ENCODE data around the gene SF3A1. TPM values are rescaled to one million over a fixed set of nuclear protein-coding genes. Genes with fewer than 3 reads are reported as not detected.

SF3A1 gene
- total and polyA plus RNA-seq, 2 of the 13 experiments (the other 11 are each of a cell fraction or from before 2014, with no cell fraction given): 10.0 to 22.0 TPM

GRCh38 chr22:30282616-30283046, 74.1 kb downstream of the SF3A1 start:
- Histone ChIP-seq H4K20me1 (ENCODE audit: insufficient read depth, low read length) (no peaks in the 10 kb centered on the region), H3K27ac (ENCODE audit: extremely low read length, insufficient read depth, low read length) (no peak overlapping the region), H3K9me3 (ENCODE audit: low read length) (no peaks in the 10 kb centered on the region), H2AFZ (ENCODE audit: low read length) (no peak overlapping the region), H3K79me2 (ENCODE audit: insufficient read depth, low read length) (no peaks in the 10 kb centered on the region), H3K36me3 (replicated peaks in 1 of 2; ENCODE audit: control insufficient read depth in 1 of 2, insufficient read depth in 2 of 2, low read length in 2 of 2) (no peaks in the 10 kb centered on the region), H3K4me2 (ENCODE audit: low read depth, low read length) (no peak overlapping the region), H3K4me3 (replicated peaks in 1 of 3; ENCODE audit: insufficient read depth in 1 of 3, low read depth in 2 of 3, low read length in 3 of 3) (no peak overlapping the region), H3K27me3 (ENCODE audit: control insufficient read depth in 1 of 2, insufficient read depth in 2 of 2, low read length in 2 of 2) (0 out of 5 replicates have a peak, but pooled peaks cover 0 to 3% of the 10 kb centered on the region in 2 experiments), H3K9ac (ENCODE audit: insufficient read depth, low read depth, low read length) (no peak overlapping the region), H3K4me1 (ENCODE audit: insufficient read depth, low read length) (peaks cover 10% of the 10 kb centered on the region; the same call in 1 of the 2 replicates)
- ATAC-seq: no peak
- TF ChIP-seq CHD4 (IDR thresholded peaks at IDR 0.05; ENCODE audit: borderline replicate concordance, low read length): no peak
- no peak for TF ChIP-seq CCAR2 (optimal IDR thresholded peaks at IDR 0.05; ENCODE audit: low read depth, low read length)
- TF ChIP-seq, protein P1, sequence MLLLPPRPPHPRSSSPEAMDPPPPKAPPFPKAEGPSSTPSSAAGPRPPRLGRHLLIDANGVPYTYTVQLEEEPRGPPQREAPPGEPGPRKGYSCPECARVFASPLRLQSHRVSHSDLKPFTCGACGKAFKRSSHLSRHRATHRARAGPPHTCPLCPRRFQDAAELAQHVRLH (CRISPR knock-in tag; IDR thresholded peaks at IDR 0.05; ENCODE audit: borderline replicate concordance, low read depth): no peak
- TF ChIP-seq ZNF75D (CRISPR knock-in tag; IDR thresholded peaks at IDR 0.05; ENCODE audit: borderline replicate concordance): no peak
- TF ChIP-seq ZUFSP (CRISPR knock-in tag; IDR thresholded peaks at IDR 0.05; ENCODE audit: borderline replicate concordance): no peak
- TF ChIP-seq ZBED4 (CRISPR knock-in tag; IDR thresholded peaks at IDR 0.05; ENCODE audit: borderline replicate concordance): no peak
- no peak for TF ChIP-seq CEBPG (CRISPR knock-in tag; IDR thresholded peaks at IDR 0.05)
- TF ChIP-seq ZNF274 (CRISPR knock-in tag; IDR thresholded peaks at IDR 0.05): no peak
- no peak for TF ChIP-seq ZNF766 (CRISPR knock-in tag; IDR thresholded peaks at IDR 0.05; ENCODE audit: borderline replicate concordance)
- TF ChIP-seq SOX13 (IDR thresholded peaks at IDR 0.05): no peak
- no peak for TF ChIP-seq SOX13 (CRISPR knock-in tag; conservative IDR thresholded peaks at IDR 0.05 in 1 of 2, IDR thresholded peaks at IDR 0.05 in 1 of 2)
- TF ChIP-seq, protein P2, sequence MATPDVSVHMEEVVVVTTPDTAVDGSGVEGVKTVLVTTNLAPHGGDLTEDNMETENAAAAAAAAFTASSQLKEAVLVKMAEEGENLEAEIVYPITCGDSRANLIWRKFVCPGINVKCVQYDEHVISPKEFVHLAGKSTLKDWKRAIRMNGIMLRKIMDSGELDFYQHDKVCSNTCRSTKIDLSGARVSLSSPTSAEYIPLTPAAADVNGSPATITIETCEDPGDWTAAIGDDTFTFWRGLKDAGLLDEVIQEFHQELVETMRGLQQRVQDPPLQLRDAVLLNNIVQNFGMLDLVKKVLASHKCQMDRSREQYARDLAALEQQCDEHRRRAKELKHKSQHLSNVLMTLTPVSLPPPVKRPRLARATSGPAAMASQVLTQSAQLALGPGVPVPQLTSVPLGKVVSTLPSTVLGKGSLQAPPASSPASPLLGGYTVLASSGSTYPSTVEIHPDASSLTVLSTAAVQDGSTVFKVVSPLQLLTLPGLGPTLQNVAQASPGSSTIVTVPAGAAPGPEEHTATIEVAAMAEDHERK (CRISPR knock-in tag; IDR thresholded peaks at IDR 0.05; ENCODE audit: low read depth): no peak
- TF ChIP-seq ZBTB8A (CRISPR knock-in tag; IDR thresholded peaks at IDR 0.05; ENCODE audit: borderline replicate concordance, low read depth): no peak
- TF ChIP-seq MNT (IDR thresholded peaks at IDR 0.05): no peak
- no peak for FAIRE-seq
- BruUV-seq (replicated peaks): no TSS peak
- no peak for DNase-seq (ENCODE audit: low spot score)
- in situ Hi-C loops (cut with HindIII; ENCODE audit: extremely low pct_ligation_motif_present, low pct_unique_long_range_greater_than_20kb): no loop called here
- POLR2A ChIA-PET: no interaction called here
- CTCF ChIA-PET (ENCODE audit: low intra/inter-chr PET ratio, low total read pairs): no interaction called here
- intact Hi-C loops (cut with micrococcal nuclease; ENCODE audit: unreplicated experiment): no loop called here
- 59% methylated on average over 3 of the region's 7 CpGs for WGBS (ENCODE audit: low lambda C conversion rate)
